Renal cortical epithelial cell (primary cell): ENCODE results near the gene HTT. TPM values are rescaled to one million over a fixed set of nuclear protein-coding genes. Genes with fewer than 3 reads are reported as not detected.
A peak's percentile ranks its signal among the peaks of the same experiment; 100 is the strongest.
"Not testable (repeated sequence)": the region's sequence is repeated elsewhere in the genome, so short reads cannot be mapped to it uniquely, and the experiment has no call there.

ENCODE experiments used
- DNase-seq: peaks from one replicate; pipeline ENCODE4 v3.0.0-alpha.2; 2011; ENCODE audit warnings: low read depth
- total RNA-seq: library from RNA; depleted of rRNA; stranded (reverse); fragments of >200 nt; gene quantifications from 2 replicates; pipeline ENCODE4 v1.2.3, GENCODE V29; 2014

HTT gene
- total RNA-seq, 1 donor from 2014 or later, result 91.8 TPM

DNA sequence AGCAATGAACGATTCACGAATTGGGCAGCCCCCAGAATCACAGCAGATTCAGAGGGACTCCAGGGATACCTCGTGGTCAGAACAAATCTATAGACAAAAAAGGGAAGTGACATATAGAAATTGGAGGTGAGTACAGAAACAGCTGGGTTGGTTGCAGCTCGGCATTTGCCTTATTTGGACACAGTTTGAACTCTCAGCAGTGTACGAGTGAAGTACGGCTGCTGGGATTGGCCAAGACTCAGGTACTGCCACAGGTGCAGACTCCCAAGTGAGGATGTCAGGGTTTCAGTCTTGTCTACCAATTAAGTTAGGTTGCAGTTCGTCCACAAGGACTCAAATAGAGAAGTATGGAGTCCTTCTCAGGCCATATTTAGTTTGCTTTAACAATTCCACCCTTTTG lies 28.3 kb upstream of the HTT start:
- DNase-seq, result no peak

DNA sequence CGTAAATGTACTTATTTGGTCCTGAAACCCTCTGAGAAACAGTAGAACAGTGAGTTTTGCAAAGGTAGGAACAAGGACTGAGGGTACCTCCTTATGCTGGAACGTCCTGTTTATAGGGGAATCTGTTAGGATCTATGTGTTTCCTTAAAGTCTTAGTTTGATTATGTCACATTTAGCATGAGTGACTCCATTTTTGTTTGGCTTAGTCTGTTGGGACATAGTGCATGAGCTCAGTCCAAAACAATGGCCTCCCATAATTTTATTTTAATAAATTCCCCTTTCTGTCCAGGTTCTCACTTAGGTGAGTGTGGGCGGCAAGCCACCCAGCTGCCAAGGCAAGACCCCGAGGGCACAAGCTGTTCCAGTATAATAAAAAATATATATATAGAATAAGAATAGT lies 27.9 kb upstream of the HTT start:
- no peak for DNase-seq

DNA sequence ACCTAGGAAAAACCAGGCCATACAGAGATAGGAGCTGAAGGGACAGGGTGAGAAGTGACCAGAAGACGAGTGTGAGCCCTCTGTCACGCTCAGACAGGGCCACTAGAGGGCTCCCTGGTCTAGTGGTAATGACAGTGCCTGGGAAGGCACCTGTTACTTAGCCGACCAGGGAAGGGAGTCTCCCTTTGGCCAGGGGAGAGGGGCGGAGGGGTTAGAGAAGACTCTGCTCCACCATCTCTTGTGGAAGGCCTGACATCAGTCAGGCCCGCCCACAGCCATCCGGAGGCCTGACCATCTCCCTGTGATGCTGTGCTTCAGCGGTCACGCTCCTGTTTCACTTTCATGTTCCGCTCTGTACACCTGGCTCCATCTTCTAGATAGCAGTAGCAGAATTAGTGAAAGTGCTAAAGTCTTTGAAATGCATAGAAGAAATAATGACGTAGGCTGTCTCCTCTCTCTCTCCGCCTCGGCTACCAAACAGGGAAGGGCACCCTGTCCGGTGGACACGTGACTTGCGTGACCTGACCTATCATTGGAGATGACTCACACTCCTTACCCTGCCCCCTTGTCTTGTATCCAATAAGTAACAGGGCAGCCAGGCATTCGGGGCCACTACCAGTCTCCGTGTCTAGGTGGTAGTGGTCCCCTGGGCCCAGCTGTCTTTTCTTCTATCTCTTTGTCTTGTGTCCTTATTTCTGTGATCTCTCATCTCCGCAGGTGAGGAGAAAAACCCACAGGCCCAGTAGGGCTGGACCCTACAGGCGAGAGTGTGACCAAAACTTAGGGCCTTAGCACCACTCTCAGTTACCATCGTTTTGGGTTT lies 26.8 kb upstream of the HTT start:
- DNase-seq, result peak; percentile 44

DNA sequence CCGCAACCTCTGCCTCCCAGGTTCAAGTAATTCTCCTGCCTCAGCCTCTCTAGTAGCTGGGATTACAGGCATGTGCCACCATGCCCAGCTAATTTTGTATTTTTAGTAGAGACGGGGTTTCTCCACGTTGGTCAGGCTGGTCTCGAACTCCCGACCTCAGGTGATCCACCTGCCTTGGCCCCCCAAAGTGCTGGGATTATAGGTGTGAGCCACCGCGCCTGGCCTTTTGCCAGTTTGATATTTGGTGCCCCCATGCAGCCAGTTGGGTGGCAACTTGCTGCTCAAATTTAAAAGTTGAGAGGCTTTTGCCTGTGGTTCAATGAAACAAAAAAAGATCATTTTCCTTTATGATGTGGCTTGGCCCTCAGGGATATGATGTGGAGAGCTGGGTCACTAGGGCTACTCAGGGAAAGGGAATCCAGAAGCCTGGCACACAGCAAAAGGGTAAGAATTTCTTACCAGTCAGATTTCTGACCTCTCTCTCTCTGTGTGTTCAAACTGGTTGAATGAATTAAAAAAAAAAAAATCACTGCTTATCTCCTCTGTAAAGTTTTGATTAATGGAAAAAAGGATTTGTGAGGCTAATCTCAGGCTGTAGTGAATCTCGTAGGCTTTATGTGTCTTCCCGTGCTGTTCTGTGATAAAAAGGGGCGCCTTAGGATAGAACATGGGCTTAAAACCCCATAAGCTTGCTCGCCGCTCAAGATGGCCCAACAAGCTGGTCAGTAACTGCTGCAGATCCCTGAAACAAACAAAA lies 23.2 kb upstream of the HTT start:
- not testable (repeated sequence) for DNase-seq

DNA sequence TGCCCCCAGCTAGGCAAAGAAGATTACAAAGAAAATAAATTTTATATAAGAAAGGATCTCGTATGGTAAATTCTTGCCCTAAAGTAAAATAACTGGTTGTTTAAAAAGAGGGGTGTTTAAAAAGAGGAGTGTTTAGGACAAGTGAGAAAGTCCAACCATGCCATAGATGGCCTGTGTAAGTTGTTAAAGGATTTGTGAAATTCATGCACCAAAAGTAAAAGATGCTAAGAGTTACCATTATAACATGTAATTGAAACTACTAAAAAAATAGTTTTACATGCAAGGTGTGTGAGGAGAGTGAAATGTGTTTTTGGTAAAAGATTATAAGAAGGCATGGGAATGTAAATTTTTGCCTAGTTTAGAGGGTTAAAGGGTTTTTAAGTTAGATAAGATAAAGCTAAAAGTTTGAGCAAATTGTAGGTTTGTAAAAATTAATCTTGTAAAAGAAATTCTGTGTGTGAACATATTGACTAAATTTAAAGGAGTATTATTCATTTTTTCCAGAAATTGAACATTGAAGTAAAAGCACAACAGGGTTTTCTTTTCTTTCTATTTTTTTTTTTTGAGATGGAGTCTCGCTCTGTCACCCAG lies 20.2 kb upstream of the HTT start:
- no peak for DNase-seq

DNA sequence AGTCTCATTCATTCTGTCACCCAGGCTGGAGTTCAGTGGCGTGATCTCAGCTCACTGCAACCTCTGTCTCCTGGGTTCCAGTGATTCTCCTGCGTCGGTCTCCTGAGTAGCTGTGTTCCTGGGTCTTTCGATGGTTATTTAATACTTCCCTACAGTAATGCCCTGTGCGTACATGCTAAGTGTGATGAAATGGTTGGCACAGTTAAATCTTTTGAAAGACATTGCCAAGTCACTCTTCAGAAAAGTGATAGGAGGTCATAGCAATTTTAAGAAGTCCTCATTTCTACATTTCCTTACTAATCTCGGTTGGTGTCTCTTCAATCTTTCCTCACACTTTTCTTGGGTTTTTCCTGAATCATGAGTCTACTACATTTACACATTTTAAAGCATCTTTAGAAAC lies 14.5 kb upstream of the HTT start:
- DNase-seq, result no peak

DNA sequence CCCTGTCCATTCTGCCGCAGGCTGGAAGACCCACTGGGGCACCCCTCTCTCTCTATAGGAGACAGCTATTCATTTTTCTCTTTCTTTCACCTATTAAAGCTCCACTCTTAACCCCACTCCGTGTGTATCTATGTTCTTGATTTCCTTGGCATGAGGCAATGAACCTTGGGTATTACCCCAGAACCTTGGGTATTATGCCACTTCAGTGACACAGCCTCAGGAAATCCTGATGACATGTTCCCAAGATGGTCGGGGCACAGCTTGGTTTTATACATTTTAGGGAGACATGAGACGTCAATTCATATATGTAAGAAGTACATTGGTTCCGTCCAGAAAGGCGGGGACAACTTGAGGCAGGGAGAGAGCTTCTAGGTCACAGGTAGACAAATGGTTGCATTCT lies 13.5 kb upstream of the HTT start:
- DNase-seq, result no peak

DNA sequence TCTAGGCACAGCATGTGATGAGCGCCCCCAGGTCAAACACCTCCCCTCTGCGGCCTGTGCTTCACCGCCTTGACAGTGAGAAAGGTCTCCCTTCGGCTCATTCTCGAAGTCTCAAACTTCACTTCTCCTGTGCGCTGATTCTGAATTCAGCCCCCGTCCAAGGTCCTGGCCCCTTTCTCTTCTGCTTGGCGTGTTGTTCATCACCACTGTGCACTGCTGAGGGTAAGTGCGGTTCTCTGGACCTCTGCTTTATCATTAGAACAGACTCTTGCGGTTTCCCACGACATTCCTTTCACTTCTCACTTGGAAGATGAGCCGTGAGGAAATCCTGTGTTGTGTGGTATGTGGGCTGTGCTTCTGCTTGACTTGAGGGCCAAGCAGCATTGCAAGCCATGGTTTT lies 12.0 kb upstream of the HTT start:
- DNase-seq, result no peak

DNA sequence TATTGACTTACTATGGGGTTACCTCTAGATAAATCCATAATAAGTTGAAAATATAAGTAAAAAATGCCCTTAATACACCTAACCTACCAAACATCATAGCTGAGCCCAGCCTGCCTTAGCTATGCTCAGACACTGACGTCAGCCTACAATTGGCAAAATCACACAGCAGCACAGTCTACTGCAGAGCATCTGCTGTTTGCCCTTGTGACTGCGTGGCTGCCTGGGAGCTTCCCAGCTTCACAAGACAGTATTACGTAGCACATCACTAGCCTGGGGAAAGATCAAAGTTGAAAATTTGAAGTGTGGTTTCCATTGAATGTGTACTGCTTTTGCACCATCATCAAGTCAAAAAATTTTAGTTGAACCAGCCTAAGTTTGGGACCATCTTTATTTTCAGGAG lies 8.9 kb upstream of the HTT start:
- DNase-seq, result no peak

DNA sequence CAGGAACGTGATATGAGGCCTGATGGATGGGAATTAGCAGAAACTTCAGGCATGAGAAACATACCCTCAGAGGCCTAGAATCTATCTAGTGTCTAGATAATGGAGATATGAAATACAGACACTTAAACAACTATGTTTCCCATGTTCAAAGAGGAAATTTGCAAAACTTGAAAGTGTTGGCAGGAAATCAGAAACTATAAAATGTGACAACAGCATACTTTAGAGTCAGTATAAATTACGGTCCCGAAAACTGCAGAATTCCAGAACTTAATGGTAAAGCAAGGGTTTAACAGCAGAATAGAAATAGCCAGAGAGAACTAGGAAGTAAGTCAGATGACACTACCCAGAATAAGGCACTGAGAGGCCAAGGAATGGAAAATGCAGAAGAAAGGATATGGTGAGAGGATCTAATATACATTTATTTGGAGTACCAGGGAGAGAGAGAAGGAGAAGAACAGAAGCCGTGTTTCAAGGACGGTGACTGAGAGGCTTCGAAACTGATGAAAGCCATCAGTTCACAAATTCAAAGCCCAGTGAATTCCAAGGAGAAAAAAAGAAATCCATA lies 7.6 kb upstream of the HTT start:
- DNase-seq, result no peak

DNA sequence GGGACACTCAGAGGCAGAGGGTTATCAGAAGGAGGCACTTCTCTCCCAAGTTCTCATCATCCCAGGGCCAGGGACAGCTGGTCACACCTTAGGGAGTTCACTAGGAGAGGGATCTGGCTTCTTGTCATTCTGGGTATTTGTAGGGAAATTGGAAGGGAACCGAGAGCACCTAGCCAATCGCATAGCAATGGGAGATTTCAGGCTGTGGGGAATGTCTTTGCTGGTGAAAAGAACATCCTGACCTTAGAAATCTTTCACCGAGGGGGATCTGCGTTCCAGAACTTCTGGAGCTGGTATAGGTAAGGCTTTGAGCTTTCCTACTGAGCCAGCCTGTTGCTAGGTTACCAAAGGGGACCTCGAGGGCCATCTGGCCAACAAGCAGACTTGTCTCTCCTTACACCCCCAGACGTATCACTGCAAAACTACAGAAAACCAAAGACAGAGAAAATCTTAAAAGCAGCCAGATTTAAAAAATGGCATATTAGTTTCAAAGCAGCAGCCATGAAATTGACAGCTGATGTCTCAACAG lies 6.9 kb upstream of the HTT start:
- no peak for DNase-seq

DNA sequence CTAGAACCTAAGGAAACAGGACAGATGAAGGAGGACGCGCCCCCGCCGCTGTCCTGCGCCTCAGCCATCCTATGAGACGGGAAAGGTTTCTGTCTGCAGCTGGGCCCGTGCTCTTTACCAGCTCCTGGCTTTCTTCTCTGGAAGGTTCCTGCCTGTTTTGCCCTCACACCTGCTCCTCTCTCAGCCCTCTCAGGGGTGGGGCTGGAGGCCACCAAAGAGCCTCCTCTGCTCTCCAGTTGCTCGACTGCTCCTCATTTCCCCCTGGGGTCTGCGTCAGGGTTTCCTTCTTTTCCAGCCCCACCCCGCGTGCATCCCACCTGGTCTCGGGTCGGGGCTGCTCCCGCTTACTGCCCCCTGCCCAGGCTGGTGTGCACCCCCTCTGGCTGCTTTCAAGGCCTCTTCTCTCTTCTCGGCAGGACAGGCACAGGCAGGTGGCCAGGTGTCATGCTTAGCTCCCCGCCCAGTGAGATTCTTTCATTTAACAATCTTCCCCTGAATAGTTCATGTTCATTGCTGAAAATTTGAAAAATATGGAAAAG lies 4.8 kb upstream of the HTT start:
- DNase-seq, result no peak

DNA sequence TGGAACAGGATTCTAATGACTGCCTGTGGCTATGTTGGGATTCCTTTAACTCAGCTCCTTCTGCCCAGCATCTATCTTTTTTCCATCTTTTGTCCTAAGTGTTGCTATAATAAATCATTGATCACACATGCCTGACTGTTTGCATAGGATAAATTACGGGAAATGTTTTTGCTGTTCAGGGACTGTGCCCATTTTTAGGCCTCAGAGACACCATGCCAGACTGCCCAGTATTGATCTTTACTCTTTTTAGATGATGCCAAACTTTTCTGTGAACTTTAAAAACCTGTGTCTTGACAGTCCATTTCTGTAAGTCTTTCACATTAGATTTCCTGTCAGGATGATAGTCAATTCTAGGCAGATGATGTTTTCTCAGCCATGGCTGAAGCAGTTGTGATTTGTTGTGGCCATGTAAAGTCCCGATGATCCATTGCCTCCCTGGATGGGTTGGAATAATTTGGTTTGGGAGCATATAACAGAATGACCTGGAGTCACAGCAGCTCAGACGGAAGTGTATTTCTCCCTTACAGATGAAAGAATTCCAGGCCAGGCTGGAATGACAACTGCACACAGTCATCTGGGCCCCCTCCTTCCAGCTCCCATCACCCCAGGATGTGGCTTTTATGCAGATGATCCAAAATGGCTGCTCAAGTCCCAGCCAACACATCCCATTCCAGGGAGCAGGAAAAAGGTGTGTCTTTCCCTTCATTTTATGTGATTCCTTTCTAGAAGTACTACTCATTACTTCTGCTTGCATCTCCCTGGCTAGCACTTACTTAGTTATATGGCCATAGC lies 3.6 kb upstream of the HTT start:
- no peak for DNase-seq

DNA sequence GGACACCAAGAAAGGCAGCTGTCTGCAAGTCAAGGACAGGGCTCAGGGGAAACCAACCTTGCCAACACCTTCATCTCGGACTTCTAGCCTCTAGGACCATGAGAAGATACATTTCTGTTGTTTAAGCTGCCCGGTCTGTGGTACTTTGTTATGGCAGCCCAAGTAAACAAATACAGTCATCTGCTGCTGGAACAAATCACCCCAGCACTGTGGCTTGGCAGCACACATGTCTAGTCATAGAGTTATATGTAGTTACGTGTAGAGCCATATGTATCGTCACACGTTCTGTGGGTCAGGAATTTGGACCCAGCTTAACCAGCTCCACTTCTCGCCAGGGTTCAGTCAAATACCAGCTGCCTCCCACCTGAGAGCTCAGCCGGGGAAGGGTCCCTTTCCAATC lies 2.7 kb upstream of the HTT start:
- no peak for DNase-seq

DNA sequence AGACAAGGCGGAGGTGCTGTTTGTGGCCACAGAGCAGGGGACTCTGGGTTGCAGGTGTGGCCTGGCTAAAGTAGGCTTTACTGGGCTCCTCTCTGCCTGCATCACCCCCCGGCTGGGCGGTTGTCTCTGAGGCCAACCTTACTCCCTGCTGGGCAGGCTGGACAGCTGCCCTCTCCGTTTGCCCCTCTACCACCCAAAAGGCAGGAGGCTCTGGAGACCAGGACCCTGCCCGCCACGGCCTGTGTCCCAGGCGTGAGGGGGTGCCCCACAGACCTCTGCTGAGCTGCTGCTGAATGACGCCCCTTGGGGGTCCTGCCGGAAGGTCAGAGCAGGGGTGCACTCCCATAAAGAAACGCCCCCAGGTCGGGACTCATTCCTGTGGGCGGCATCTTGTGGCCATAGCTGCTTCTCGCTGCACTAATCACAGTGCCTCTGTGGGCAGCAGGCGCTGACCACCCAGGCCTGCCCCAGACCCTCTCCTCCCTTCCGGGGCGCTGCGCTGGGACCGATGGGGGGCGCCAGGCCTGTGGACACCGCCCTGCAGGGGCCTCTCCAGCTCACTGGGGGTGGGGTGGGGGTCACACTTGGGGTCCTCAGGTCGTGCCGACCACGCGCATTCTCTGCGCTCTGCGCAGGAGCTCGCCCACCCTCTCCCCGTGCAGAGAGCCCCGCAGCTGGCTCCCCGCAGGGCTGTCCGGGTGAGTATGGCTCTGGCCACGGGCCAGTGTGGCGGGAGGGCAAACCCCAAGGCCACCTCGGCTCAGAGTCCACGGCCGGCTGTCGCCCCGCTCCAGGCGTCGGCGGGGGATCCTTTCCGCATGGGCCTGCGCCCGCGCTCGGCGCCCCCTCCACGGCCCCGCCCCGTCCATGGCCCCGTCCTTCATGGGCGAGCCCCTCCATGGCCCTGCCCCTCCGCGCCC lies 1.1 kb upstream of the HTT start:
- no peak for DNase-seq

DNA sequence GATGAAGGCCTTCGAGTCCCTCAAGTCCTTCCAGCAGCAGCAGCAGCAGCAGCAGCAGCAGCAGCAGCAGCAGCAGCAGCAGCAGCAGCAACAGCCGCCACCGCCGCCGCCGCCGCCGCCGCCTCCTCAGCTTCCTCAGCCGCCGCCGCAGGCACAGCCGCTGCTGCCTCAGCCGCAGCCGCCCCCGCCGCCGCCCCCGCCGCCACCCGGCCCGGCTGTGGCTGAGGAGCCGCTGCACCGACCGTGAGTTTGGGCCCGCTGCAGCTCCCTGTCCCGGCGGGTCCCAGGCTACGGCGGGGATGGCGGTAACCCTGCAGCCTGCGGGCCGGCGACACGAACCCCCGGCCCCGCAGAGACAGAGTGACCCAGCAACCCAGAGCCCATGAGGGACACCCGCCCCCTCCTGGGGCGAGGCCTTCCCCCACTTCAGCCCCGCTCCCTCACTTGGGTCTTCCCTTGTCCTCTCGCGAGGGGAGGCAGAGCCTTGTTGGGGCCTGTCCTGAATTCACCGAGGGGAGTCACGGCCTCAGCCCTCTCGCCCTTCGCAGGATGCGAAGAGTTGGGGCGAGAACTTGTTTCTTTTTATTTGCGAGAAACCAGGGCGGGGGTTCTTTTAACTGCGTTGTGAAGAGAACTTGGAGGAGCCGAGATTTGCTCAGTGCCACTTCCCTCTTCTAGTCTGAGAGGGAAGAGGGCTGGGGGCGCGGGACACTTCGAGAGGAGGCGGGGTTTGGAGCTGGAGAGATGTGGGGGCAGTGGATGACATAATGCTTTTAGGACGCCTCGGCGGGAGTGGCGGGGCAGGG lies 568 bp downstream of the HTT start:
- peak; percentile 36 for DNase-seq

DNA sequence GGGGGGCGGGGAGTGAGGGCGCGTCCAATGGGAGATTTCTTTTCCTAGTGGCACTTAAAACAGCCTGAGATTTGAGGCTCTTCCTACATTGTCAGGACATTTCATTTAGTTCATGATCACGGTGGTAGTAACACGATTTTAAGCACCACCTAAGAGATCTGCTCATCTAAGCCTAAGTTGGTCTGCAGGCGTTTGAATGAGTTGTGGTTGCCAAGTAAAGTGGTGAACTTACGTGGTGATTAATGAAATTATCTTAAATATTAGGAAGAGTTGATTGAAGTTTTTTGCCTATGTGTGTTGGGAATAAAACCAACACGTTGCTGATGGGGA lies 1.1 kb downstream of the HTT start:
- no peak for DNase-seq

DNA sequence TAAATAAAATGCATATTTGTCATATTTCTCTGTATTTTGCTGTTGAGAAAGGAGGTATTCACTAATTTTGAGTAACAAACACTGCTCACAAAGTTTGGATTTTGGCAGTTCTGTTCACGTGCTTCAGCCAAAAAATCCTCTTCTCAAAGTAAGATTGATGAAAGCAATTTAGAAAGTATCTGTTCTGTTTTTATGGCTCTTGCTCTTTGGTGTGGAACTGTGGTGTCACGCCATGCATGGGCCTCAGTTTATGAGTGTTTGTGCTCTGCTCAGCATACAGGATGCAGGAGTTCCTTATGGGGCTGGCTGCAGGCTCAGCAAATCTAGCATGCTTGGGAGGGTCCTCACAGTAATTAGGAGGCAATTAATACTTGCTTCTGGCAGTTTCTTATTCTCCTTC lies 3.3 kb downstream of the HTT start:
- DNase-seq, result no peak

DNA sequence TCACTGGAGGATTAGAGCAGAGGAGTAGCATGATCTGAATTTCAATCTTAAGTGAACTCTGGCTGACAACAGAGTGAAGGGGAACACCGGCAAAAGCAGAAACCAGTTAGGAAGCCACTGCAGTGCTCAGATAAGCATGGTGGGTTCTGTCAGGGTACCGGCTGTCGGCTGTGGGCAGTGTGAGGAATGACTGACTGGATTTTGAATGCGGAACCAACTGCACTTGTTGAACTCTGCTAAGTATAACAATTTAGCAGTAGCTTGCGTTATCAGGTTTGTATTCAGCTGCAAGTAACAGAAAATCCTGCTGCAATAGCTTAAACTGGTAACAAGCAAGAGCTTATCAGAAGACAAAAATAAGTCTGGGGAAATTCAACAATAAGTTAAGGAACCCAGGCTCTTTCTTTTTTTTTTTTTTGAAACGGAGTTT lies 5.2 kb downstream of the HTT start:
- no peak for DNase-seq
